HG03045 (cell line): ENCODE measurements around the gene FBLN2.

Source experiments
- ATAC-seq: cut with Tn5 transposase; IDR thresholded peaks from one replicate; pipeline ENCODE4 v1.9.1; 2021; ENCODE audit warnings: mild to moderate bottlenecking, moderate library complexity; ENCODE audit not compliant: unreplicated experiment

Gene FBLN2

DNA sequence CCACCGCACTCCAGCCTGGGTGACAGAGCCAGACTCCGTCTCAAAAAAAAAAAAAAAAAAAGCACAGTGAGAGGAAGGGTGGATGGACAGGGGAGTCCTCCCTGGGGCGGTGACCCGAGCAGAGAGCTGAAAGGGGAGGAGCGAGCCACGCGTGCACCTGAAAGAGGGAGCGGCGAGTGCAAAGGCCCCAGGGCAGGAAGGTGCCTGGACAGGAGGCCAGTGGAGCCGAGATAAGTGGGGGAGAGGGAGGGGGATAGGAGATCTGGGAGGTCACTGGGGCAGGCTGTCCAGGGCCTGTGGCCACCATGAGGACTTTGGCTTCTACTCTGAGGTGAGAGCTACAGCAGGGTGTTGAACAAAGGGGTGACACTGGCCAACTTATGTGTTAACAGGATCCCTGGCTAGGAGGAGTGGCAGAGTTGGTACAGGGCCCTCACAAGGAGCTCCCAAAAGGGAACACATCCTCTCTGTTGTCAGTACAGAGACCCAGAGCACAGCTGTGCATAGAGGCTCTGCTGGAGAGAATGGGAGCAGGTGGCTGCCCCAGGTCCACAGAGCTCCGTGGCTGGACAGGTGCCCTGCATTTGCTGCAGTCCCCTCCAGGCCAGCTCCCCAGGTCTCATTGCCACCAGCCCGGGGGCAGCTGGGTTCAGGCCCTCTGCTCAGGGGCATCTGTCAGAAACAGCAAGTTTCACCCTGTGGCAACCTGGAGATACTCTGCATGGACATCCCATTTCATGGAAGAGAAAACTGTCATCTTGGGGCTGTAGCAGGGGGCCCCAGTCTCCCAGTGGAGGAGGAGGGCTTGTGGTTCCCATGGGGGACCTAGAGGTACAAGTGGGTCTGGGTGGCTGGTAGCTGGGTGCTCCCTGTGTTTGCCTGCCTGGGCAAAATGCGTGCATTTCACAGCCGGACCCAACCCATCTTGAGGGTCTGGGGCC is 28.5 kb downstream of the FBLN2 start:
- no peak for ATAC-seq

- no peak for ATAC-seq
Observed at GRCh38 chr3:13578251-13578650, 29.3 kb downstream of the FBLN2 start.

DNA sequence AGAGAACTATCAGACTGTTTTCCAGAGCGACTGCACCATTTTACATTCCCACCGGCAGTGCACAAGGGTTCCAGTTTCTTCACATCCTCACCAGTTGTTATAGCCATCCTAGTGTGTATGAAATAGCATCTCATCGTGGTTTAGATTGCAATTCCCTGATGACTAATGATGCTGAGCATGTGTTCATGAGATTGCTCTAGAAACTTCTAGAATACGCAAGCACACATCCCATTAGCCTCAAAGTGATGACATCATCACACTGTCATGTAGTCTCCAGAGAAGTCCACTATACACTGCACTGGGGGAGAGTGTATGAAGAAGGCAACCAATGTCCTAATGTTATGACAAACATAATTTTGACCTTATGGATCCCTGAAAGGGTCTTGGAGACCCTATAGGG is 30.1 kb downstream of the FBLN2 start:
- ATAC-seq, result no peak

DNA sequence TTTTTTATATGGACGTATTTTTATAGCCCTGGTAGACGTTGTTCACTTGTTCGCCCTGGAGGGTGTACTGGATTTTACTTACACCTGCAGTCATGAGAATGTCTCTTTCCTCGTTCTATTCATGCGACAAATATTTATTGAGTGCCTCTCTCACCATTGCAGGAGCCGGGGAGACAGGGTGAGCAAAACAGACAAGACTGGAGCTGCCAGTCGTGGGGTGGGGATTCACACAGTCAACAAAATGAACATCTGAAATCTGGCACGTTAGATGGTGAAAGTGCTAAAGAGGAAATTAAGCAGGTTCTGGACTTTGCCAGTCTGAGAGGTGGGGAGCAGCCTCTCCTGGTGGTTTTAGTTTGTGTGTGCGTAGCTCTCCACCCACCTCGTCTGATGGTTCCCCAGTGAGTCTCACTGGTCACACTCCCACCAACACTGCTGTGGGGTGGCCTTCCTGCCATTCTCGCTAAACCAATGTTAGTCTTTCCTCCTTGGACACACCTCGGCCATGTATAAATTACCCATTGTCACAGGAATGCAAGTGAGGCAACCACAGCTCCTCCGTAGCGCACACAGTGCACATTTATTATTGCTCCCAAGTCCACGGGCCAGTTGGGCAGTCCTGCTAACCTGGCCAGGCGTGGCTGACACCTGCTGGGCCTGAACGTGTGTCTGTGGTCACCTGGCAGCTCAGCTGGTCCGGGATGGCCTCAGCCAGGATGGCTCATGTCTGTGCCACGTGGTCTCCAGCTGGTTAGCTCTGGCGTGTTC is 31.5 kb downstream of the FBLN2 start:
- no peak for ATAC-seq

DNA sequence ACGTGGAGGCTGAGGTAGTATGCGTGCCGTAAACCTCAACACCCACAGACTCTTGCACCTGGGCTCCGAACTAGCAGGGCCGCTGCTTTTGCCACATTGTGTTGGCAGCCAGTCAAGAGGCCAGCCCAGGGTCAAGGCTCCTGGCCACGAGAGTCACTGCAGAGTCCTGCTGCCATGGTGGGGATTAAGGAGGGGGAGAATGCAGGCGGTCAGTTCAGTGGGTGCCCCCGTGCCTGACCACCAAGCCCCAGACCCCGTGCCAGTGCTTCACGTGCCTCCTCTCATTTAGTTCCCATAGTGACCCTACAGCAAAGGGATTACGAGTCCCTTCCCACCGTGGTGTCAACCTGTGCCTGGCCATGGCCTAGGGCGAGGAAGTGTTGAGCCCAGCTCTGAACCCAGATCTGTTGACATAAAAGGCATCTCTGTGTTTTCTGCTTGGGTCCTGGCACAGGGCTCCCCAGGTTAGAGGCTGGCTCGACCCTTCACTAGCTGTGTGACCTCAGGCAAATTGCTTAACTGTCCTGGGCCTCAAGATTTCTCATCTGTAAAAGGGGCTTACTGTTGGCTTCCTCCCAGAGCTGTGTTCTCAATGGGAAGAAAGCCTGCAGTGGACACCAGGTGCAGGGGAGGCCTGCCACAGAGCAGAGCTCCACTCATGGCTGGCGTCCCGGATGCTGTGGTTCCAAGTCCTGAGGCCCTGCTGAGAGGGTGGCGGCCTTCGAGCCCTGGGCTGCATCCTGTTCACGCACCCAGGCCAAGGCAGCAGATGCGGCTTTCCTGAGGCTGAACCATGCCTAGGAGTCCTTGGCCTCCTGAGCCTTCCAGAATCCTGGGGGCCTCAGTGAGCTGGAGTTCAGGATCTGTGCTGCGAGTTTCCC is 32.8 kb downstream of the FBLN2 start:
- ATAC-seq, result no peak

DNA sequence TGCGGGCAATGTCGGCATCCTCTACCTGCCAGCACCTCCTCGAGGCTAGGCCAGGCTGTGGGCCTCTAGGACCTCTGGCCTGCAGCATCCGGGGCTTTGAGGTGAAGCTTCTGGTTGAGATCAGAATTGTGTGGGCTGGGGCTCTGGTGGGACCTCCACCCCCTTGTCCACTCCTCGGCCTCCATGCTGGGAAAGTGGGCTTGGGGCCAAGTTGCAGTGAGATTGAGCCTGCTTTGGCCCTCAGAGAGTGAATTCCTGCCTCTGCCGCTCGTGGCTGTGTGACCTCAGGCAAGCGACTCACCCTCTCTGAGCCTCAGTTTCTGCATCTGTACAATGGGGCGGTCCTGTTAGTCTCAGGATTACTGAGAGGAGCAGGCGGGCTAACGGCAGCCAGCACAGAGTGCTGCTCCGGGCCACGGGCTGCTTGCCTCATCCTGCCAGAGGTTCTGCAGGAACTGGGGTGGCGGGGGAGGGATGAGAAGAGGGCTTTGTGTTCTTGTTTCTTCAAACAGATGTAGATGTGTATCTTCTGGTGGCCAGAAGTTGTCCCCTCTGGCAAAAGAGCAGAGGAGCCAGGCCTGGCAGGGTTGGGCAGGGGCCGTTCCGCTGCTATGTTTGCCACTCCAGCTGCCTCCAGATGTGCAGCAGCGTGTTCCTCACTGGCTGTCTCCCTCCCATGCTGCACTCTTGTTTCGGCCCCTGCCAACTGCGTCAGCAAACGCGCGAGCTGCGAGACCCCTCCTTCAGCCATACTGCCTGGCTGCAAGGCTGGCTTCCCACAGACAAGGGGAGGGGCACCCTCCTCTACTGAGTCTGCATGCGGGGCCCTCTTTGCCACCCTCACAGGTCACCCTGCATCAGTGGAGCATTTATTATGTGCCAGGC is 33.7 kb downstream of the FBLN2 start:
- no peak for ATAC-seq

DNA sequence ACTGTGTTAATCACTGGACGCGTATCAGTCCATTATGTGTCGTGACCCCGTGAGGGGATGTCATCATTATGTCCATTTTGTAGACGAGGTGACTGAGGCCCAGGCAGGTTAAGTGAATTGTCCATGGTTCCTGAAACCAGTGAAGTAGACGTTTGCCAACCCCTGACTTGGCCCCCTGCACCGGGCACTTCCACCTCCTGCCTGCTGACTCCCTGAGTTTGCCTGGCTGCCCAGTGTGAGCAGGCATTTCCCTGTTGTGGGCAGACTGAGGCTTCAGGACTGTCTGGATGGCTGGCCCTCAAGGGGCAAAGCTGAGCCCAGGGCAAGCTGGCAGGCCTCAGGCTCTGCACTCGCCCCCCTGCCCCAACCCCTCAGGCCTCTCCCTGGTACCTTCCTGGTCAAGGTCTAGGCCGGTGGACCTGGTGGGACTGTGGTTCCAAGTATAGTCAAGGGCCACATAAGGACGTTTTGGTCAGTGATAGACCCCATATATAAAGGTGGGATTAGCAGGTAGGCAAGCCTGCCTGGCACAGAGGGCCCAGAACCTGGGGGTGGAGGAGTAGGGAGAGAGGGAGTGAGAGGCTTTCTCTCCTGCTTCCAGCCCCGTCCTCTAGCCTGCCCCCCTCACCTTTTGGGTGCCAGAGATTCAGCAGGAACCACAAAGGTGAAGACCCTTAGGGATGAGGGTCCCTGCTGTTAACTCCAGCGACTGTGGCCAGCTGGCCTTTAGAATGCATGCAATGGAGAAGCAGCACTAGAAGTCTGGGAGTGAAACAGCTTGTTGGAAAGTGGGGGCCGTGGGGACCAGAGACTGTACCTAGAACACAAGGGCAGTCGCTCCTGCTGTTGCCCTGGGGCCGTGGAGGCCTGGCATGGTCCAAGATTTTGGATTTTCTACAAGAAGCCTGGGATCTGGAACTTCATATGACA is 34.6 kb downstream of the FBLN2 start:
- ATAC-seq, result no peak

- no peak for ATAC-seq
Observed at GRCh38 chr3:13584427-13584891, 35.5 kb downstream of the FBLN2 start.

GRCh38 chr3:13584901-13585300 is 36.0 kb downstream of the FBLN2 start:
- no peak for ATAC-seq

GRCh38 chr3:13587442-13587841 is 38.5 kb downstream of the FBLN2 start:
- no peak for ATAC-seq

GRCh38 chr3:13588221-13588701 is 39.3 kb downstream of the FBLN2 start:
- ATAC-seq, result no peak

- no peak for ATAC-seq
Observed at GRCh38 chr3:13588993-13589392, 40.1 kb downstream of the FBLN2 start.

DNA sequence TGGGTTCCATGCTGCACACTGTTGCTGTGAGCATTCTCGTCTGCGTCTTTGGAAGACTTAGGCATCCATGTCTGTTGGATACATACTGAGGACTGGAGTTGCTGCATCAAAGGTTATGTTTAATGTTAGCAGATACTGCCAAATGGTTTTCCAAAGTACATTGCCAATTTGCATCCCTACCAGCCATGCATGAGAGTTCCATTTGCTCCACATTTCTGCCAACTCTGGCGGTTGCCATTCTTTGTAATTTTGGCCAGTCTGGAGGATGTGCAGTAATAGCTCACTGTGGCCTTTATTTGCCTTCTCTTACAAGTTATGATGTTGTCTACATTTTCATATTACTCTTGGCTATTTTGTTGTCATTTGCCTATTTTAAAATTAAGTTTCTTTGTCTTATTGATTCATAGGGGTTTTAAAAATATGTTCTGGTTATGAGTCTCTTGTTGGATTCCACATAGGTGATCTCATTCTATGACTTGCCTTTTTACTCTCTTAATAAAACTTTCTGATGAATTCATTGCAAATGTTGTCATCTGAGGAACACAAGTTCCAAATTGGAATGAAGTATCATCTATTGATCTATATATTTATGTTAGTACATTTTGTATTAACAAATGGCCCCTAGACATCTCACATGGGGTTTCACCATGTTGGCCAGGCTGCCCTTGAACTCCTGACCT is 42.1 kb downstream of the FBLN2 start:
- no peak for ATAC-seq

GRCh38 chr3:13593615-13594014 is 44.7 kb downstream of the FBLN2 start:
- no peak for ATAC-seq

DNA sequence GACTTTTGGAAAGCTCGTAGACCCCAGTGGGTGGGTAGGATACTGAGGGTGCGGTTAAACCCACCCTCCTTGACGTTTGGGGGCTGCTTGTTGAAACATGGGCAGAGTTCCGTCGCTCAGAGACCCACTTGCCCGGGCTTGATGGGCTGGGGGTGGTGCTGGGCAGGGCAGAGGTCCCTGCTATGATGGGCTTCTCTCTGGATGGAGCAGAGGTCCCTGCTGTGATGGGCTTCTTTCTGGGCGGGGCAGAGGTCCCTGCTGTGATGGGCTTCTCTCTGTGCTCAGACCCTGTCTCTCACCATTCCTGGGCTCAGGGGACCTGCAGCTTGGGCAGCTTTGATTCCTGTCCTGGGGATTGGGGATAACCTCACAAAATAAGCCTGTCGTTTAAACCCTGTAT is 45.2 kb downstream of the FBLN2 start:
- ATAC-seq, result no peak

DNA sequence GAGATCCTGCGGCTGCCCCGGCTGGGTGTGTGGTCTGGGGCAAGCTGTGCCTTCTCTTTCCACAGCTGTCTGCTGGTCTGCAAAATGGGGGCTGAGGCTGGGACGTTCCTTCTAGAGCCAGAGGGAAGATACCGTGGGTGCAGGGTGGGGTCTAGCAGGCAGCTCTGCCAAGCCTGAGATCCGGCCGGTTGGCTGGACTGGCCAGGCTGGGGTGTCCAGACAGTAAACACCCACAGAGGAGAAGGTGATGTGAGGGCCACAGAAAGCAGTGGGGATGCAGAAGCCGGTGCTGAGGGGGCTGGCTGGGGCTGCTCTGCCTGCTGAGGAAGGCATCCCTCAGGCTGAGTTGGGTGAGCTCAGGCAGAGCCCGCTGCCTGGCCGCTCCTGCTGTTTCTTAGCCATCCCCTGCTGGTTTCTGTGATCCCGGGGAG is 46.1 kb downstream of the FBLN2 start:
- no peak for ATAC-seq

GRCh38 chr3:13595485-13595884 is 46.6 kb downstream of the FBLN2 start:
- ATAC-seq, result no peak
